C4-2B (cell line): ENCODE results near the gene TBC1D22A.
"Not testable (repeated sequence)": the region's sequence is repeated elsewhere in the genome, so short reads cannot be mapped to it uniquely, and the experiment has no call there.

Experiments used
- H3K27ac ChIP-seq: fragments of 450-650 bp; 2 replicates; pipeline ENCODE4 v1.5.1; 2017
- CTCF ChIP-seq: fragments of 450-650 bp; conservative IDR thresholded peaks from 2 replicates; pipeline ENCODE4 v1.5.1; 2017; ENCODE audit warnings: mild to moderate bottlenecking
- ZFX ChIP-seq: fragments of 450-650 bp; IDR thresholded peaks from 2 replicates; pipeline ENCODE4 v1.6.1; 2017

Gene TBC1D22A

DNA sequence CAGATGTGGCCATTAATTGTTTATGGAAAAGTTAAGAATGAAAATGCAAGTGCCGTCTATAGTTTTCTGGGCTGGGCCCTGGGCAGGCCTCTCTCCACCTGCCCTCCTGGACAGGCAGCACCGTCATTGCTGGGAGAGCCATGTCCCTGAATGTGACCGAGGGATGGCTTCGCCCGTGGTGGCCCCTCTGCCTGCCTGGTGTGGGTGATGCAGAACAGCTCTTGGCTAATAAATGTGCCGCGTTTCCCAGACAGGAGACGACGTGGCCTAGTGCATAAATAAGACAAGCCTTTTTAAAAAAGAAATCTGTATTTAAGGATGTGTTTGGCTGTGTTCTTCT is 407.3 kb downstream of the TBC1D22A start:
- no peak overlapping the region for H3K27ac ChIP-seq
- no peak for TF ChIP-seq CTCF
- TF ChIP-seq ZFX = no peak

DNA sequence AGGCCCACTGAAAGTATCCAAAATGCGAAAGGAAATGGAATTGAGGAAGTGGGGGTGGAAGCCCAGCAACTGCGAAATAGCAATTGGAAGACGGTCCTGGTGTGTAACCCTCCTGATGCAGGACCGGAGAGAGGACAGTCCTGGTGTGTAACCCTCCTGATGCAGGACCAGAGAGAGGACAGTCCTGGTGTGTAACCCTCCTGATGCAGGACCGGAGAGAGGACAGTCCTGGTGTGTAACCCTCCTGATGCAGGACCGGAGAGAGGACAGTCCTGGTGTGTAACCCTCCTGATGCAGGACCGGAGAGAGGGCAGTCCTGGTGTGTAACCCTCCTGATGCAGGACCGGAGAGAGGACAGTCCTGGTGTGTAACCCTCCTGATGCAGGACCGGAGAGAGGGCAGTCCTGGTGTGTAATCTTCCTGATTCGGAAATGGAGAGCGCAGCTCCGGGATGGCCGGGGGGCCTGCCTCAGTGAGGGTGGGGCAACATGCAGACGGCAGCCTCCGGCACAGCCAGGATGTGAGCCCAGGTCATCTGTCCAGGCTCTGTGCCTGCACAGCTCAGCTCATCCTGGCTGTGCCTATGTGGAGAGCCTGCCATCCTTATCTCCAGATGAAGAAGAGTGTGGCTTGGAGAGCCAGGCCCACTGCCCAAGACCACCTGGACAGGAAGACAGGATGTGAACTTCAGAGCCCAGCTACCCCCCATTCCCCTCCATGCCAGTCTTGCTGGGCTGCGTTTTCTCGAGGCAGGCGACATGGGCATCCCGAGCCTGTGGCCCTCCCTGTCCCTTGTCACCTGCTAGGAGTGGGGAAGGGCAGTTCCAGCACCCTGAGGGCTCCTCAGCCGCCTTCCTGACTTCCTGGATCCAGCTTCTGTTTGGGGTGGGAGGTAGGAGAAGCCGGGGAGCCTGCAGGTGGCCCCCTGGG is 408.3 kb downstream of the TBC1D22A start:
- not testable (repeated sequence) for H3K27ac ChIP-seq

- TF ChIP-seq ZFX (no peak), CTCF (no peak)
- no peak overlapping the region for H3K27ac ChIP-seq
Observed at GRCh38 chr22:47171441-47172221, 409.2 kb downstream of the TBC1D22A start.

DNA sequence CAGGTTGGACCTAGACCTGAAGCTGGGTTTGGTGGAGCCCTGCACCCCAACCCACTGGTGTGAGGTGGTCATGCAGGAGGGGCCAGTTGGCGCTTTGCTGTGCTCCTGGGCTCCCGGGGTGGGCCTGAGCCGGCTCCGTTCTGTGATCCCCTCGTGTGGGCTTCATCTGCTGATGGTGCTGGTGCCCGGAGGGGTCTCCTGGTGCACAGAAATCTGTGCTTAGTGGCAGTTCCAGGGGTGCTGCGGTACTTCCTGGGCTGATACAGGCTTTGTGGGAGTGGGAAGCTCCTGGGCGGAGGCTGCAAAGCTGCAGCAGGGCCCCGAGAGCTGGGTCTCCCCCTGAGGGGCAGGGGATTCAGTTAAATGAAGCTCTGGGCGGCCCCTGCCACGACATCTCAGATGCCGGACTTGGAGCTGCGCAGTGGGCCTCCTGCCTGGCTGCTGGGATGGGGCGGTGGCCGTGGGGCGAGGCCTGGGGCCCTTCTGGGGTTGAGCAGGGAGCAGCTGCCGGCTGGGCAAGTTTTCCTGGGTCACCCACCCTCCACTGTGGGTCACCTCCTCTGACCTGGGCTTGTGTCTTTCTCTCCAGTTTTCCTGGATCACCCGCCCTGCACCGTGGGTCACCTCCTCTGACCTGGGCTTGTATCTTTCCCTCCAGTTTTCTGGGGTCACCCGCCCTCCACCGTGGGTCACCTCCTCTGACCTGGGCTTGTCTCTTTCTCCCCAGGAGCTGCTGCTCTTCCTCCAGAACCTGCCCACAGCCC is 410.5 kb downstream of the TBC1D22A start:
- TF ChIP-seq ZFX = no peak
- no peak for TF ChIP-seq CTCF
- no peak overlapping the region for H3K27ac ChIP-seq

GRCh38 chr22:47173535-47174021 is 411.1 kb downstream of the TBC1D22A start:
- TF ChIP-seq CTCF = no peak
- no peak for TF ChIP-seq ZFX
- no peak overlapping the region for H3K27ac ChIP-seq

DNA sequence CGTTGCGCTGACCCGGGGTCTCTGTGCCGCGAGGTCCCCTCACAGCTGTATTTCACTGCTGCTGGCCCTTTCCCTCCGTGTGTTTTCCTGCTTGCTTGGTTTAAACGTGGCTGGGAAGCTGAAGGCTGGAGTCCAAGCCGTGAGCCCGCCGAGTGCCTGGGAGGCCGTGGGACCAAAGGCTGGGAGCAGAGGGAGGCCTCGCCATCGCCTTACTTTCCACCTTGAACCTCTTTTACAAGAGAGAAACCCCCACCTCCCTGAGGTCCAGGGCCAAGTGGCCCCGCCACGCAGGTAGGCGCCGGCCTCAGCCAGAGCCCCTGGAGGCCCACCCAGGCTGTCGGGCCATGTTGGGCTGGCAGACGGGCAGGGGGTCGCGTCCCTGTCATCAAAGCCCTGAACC is 411.6 kb downstream of the TBC1D22A start:
- TF ChIP-seq CTCF = no peak
- no peak for TF ChIP-seq ZFX
- no peak overlapping the region for H3K27ac ChIP-seq

DNA sequence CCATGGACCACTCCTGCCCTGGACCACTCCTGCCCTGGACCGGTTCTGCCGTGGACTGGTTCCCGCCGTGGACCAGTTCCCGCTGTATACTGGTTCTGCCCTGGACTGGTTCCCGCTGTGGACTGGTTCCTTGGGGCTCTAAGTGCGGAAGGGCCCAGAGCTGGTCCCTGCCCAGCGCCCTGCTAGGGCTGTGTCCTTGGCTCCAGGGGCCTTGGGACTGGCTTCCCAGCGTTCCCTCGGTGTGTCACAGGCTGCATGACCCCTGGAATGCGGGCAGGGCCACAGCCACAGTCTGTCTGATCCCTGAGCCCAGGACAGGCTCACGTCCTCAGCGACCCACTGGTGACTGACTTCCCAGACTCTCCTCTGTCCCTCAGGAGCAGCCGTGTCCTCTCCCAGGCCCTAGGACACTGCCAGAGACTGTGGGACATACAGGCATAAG is 412.2 kb downstream of the TBC1D22A start:
- no peak for TF ChIP-seq ZFX
- no peak for TF ChIP-seq CTCF

More for the DNA sequence above, 412.2 kb downstream of the TBC1D22A start:
- H3K27ac ChIP-seq = no peak overlapping the region
